Effector memory CD4-positive, alpha-beta T cell (primary cell): ENCODE data around the gene KCTD10.

Experiments
- DNase-seq, 3 donors: peaks; one replicate each; pipeline ENCODE4 v3.0.0-alpha.2; 2020
- H3K27ac ChIP-seq: 2 replicates; pipeline ENCODE4 v1.7.0; 2013; ENCODE audit warnings: mild to moderate bottlenecking, low read length, moderate library complexity; ENCODE audit not compliant: insufficient read depth, poor library complexity, severe bottlenecking
- H3K27me3 ChIP-seq: replicated peaks from 2 replicates; pipeline ENCODE4 v1.7.0; 2013; ENCODE audit warnings: mild to moderate bottlenecking, low read length; ENCODE audit not compliant: insufficient read depth, control insufficient read depth, poor library complexity, severe bottlenecking
- H3K36me3 ChIP-seq: 2 replicates; pipeline ENCODE4 v1.7.0; 2013; ENCODE audit warnings: mild to moderate bottlenecking, low read length, moderate library complexity; ENCODE audit not compliant: control insufficient read depth, insufficient read depth
- H3K4me1 ChIP-seq: 2 replicates; pipeline ENCODE4 v1.7.0; 2013; ENCODE audit warnings: low read length, mild to moderate bottlenecking; ENCODE audit not compliant: control insufficient read depth, insufficient read depth, poor library complexity, severe bottlenecking
- H3K4me3 ChIP-seq: 2 replicates; pipeline ENCODE4 v1.7.0; 2013; ENCODE audit warnings: low read length, low read depth, mild to moderate bottlenecking; ENCODE audit not compliant: insufficient read depth, poor library complexity, severe bottlenecking
- H3K9me3 ChIP-seq: 2 replicates; pipeline ENCODE4 v1.7.0; 2013; ENCODE audit warnings: mild to moderate bottlenecking, low read length, moderate library complexity; ENCODE audit not compliant: control insufficient read depth
- total RNA-seq, 3 donors: gene quantifications; one replicate each; lab custom pipeline; 2026; lab: John Stamatoyannopoulos, UW

Gene KCTD10, protein sequence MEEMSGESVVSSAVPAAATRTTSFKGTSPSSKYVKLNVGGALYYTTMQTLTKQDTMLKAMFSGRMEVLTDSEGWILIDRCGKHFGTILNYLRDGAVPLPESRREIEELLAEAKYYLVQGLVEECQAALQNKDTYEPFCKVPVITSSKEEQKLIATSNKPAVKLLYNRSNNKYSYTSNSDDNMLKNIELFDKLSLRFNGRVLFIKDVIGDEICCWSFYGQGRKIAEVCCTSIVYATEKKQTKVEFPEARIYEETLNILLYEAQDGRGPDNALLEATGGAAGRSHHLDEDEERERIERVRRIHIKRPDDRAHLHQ
- 19.0 to 31.0 (median 22.4) reads per million in 3 donors for total RNA-seq

DNA sequence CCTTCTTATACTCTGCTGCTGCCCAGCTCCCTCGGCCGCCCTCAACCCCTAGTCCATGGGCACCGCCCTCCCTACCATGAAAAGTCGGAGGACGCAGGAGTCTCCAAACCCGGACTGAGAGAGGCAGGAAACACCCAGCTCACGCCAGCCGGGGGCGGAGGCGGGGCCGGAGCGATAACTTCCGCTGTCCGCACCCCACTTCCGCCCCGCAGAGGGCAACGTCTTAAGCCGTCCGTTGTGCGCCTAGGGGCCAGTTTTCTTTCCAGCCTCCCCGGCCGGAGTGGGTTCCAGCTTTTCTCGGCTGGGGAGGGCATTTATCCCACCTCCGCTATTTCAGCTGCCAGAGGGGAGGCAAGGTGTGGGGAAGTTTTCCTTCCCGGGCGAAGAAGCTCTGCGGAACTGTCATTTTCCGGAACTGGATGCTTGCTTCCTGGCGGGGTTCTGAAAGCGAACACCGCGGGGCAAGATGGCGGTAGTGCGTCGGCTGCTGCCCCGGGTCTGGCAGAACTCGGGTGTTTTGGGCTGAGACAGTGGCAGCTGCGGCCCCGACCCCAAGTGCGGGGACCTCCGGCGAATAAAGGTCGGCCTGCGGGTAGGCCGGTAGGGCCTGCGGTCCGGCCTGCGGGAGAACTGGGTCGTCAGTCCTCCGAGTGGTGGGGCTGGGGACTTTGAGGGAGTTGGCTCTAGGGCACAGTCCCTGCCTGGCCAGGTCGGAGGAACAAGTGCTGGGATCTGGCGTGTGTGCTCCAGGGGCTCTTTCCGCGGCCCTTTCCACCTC lies at the start of gene KCTD10, which contains the start of gene UBE3B:
Gene KCTD10 (minus strand): TSS at position 116 of the 778 bp plus-strand sequence. CDS start 38 bp downstream, at position 78.
Gene UBE3B (plus strand): TSS at position 450 of the 778 bp plus-strand sequence. CDS start 5,918 bp downstream, outside the sequence.
- H3K9me3 ChIP-seq, result no peaks in the 10 kb centered on the region
- DNase-seq, result peak; percentile 72 to 82 (median 76)
- peaks cover 22% of the 10 kb centered on the region for H3K4me1 ChIP-seq
- peak within 1 kb of the TSS; percentile 96 for H3K27ac ChIP-seq
- no peaks in the 10 kb centered on the region for H3K36me3 ChIP-seq
- peak within 1 kb of the TSS; percentile 96 for H3K4me3 ChIP-seq
- no peaks in the 10 kb centered on the region for H3K27me3 ChIP-seq

DNA sequence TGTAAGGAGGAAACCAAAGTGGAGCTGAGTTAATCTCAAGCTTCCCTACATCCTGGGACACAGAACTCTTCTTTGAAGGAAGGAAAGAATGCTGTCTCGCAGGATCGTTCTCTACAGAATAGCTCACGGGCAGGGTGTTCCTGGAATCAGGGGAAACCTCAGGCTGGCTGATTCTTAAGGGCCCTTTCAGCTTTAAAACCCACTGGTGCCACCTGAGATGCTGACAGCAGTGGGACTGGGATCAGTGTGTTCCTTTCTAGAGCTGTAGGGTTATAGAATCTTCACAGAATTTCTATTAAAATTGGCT lies 48.1 kb upstream of the KCTD10 start:
- peaks cover 78% of the 10 kb centered on the region for H3K36me3 ChIP-seq

DNA sequence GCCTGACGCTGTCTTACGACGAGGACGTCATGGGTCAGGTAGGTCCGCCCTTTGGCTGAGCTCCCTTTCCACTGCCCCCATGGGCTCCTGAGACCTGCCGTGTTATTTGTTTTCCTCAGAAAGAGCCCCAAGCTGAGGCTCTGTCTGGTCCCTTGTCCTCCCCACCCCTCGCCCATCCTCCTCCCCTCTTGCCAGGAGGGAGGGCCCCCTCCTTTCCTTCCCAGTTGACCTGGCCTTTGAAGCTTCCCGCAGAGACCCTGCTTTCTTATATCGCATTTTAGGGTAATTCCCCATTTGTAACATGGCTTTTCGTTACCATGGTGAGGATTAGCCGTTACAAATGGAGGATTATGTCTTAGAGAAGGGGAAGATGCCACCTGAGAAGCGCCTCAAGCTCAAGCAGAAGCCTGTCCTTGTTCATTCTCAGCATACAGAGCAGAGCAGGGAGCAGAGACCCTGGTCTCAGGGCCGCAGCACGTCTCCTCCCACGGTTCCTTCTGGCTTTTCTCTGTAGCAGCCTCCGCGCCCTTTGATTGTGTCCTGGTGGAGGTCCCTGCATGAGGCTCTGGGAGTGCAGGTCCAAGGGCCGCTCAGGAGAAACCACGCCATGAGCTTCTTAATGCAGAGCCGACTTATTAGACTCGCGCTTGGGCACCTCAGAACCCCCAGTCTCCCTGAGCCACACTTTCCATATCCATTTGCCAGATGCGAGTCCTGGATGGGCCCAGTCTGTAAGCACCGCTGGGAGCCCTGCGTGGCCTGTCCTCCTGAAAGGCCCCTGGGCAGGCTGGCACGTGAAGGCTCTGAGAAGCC lies 47.6 kb upstream of the KCTD10 start:
- Histone ChIP-seq H3K4me1 (no peaks in the 10 kb centered on the region), H3K36me3 (peaks cover 78% of the 10 kb centered on the region), H3K27me3 (no peaks in the 10 kb centered on the region), H3K27ac (no peak overlapping the region), H3K4me3 (no peak overlapping the region), H3K9me3 (no peaks in the 10 kb centered on the region)
- no peak for DNase-seq

More for the DNA sequence above, 48.1 kb upstream of the KCTD10 start:
- no peak overlapping the region for H3K4me3 ChIP-seq
- H3K27ac ChIP-seq, result no peak overlapping the region
- no peak for DNase-seq
- H3K4me1 ChIP-seq, result no peaks in the 10 kb centered on the region
- no peaks in the 10 kb centered on the region for H3K27me3 ChIP-seq
- no peaks in the 10 kb centered on the region for H3K9me3 ChIP-seq

DNA sequence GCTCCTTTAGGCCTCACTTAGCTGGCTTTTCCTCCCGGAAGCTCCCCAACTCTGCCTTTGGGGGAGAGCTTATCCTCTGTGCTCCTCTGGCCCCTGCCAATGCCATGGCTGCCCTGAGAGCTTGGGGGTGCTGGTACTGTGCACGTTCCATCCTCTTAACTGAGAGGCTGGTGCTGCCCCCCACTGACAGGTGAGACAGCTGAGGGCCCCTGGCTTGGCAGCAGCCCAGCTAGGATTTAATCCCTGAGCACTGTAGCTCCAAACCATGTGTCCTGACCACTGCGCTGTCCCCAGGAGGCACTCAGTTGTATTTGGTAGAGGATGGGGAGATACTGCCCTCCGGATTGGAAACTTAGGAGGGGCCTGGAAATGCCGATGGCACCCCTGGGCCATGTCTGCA lies 46.4 kb upstream of the KCTD10 start:
- Histone ChIP-seq H3K4me3 (no peak overlapping the region), H3K27me3 (no peaks in the 10 kb centered on the region), H3K36me3 (peaks cover 74% of the 10 kb centered on the region), H3K4me1 (no peaks in the 10 kb centered on the region), H3K9me3 (no peaks in the 10 kb centered on the region), H3K27ac (no peak overlapping the region)
- no peak for DNase-seq

DNA sequence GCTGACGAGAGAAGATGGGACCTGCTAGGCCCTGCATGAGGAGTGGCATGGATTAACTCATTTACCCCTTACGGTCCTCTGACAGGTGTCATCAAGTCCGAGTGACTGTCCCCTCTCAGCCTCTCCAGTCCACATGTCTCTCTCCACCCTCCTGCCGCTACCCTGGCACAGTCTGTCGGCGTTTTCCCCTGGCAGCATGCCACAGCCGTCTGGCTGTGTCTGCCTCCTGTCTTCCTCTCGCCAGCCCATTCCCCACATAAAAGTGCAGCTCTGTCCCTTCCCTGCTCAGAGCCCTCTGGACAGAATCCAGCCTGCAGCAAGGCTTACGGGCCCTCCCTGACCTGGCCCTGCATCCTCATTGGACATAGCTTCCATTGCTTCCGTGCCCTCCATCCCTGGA lies 46.0 kb upstream of the KCTD10 start:
- H3K4me1 ChIP-seq, result no peaks in the 10 kb centered on the region
- H3K4me3 ChIP-seq, result no peak overlapping the region
- no peaks in the 10 kb centered on the region for H3K9me3 ChIP-seq
- H3K27me3 ChIP-seq, result no peaks in the 10 kb centered on the region
- no peak overlapping the region for H3K27ac ChIP-seq
- DNase-seq, result no peak
- peaks cover 79% of the 10 kb centered on the region for H3K36me3 ChIP-seq

DNA sequence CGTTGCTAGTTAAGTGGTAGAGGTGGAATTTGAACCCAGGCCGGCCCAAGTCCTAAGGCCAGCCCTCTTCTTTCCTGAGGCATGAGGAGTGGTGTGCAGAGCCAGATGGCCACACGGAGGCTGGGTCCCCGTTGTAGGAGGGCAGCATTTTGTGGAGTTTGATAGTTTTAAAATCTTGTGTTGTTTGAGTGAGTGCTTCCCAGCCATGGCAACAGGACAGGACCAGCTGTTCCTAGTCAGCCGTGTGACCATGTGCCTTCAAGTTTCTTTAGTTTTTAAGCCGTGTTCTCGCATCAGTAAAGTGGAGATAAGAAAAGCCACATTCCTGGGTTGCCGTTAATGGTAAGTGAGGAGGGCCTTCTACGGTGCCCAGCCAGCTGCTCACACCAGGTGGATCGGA lies 44.7 kb upstream of the KCTD10 start:
- Histone ChIP-seq H3K27me3 (no peaks in the 10 kb centered on the region), H3K9me3 (no peaks in the 10 kb centered on the region), H3K4me1 (no peaks in the 10 kb centered on the region), H3K36me3 (peaks cover 80% of the 10 kb centered on the region), H3K4me3 (no peak overlapping the region), H3K27ac (no peak overlapping the region)
- DNase-seq, result no peak

DNA sequence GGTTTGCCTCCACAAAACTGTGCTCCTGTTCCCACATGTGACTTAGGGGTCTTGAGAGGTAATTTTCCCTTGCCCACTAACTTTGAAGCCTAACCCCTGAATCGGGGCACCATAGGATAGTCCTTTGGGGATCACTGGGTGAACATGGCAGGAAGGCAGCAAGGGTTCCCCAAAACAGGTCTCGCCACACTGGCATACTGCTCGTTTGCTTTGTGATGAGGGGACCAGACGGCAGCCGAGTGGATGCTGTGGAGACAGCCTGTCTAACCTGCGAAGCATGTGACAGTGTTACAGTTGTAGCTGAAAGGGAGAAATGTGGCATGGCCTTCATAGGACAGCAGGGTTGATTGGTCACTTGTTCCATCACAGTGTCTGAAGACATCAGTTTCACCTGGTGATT lies 42.7 kb upstream of the KCTD10 start:
- no peak for DNase-seq
- Histone ChIP-seq H3K4me1 (no peaks in the 10 kb centered on the region), H3K9me3 (no peaks in the 10 kb centered on the region), H3K4me3 (no peak overlapping the region), H3K27ac (no peak overlapping the region), H3K27me3 (no peaks in the 10 kb centered on the region), H3K36me3 (peaks cover 76% of the 10 kb centered on the region)

DNA sequence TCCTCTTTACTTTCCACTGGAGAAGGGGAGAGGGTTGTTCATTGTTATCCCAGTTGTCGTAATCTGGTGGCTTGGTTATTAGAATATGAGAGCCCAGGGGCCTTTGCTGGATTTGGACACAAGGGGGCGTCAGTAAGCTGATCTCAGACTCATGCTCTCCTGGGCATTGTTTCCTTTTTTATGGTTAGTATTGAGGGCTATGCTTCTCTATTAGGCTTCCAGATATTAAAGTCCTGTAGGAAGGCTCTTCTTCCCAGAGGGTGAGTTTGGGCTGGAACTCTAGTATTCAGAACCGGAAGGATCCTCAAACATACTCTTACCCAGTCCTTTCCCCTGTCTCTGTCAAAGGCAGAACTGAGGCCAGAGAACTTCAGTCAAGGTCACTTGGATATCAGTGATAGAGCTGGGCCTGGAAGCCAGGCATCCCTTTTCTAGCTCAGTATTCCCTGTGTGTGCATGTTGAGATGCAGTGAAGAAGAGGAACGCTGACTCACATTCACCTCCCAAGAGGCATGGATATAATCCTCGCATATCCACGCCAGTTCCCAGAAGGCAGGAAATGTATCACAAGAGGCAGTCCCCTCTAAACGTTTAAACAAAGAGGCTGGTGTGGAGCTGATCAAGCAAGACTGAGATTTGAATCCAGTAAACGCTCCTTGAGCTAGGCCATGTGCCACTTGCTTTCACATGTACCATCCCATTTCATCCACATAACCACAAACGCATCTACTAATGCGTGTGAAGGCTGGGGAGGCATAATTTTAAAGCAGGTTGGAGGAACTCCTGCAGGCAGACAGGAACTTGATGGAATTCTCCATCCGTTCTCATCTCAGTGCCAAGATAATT lies 41.9 kb upstream of the KCTD10 start:
- peaks cover 74% of the 10 kb centered on the region for H3K36me3 ChIP-seq
- no peaks in the 10 kb centered on the region for H3K9me3 ChIP-seq
- peak in 1 of 3 donors; percentile 24 for DNase-seq
- H3K27ac ChIP-seq, result no peak overlapping the region
- H3K4me3 ChIP-seq, result no peak overlapping the region
- H3K27me3 ChIP-seq, result no peaks in the 10 kb centered on the region
- H3K4me1 ChIP-seq, result no peaks in the 10 kb centered on the region

DNA sequence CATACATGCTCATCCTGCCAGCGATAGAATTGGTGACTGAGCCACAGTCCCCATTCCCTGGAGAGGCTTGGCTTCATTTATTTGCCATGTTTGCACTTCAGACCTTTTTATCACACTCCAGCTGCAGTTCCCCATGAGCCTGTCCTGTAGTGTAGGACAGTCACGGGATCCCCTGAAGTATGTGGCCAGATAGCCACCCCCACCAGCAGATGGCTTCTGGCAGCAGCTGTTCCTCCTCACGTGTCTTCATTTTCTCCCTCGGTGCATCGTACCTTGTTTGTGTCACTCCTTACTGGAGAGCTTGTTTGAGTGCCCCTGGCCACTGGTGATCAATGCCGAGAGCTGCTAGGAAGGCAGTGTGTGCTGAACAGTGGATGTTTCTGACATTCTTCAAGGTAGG lies 40.5 kb upstream of the KCTD10 start:
- Histone ChIP-seq H3K27me3 (no peaks in the 10 kb centered on the region), H3K27ac (no peak overlapping the region), H3K4me1 (no peaks in the 10 kb centered on the region), H3K36me3 (peaks cover 73% of the 10 kb centered on the region), H3K4me3 (no peak overlapping the region), H3K9me3 (no peaks in the 10 kb centered on the region)
- DNase-seq, result no peak
